ENCODE results near the gene MPP1. TPM values are rescaled to one million over a fixed set of nuclear protein-coding genes. Genes with fewer than 3 reads are reported as not detected.
A peak's percentile ranks its signal among the peaks of the same experiment; 100 is the strongest.

MPP1 gene
- total and polyA plus RNA-seq, 9 of the 15 experiments (the other 6 are each of a cell fraction or from before 2014, with no cell fraction given) = 227 to 395 (median 283) TPM

DNA sequence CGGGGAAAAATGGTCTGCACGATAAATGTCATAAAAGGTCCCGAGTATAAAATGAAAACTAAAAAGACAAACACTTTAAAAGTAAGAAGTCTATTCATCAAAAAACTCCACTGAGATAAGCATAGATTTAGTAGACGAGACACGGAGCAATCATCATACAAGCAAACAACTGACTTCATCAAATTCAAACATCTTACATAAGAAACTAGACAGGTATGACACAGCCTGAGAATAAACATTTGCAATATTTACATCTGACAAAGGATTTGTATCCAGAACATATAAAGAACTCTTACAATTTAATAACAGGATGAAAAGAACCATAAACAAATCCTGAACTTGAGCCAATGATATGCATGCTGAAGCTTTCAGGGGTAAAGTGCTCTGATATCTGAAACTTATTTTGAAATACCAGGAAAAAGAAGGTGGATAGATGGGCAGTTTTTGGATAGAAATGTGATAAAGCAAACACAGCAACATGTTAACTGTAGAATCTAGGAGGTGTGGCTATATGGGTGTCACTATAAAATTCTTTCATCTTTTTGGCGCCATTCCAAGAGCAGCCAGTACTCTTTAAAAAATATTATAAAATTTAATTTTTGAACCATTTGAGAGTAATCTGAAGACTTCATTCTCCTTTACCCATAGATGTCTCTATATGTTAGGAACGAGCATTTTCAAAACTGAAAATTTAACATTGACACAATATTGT, 12.0 kb downstream of the MPP1 start:
- H3K27ac ChIP-seq (ENCODE audit: extremely low read depth, low read depth, low read length) = no peak overlapping the region
- H3K9ac ChIP-seq (ENCODE audit: insufficient read depth in 1 of 2, low read depth in 2 of 2, low read length in 2 of 2) = no peak overlapping the region
- FAIRE-seq (no peak), DNase-seq (ENCODE audit: extremely low read depth in 1 of 4, low spot score in 3 of 4) (no peak), ATAC-seq (no peak)
- intact Hi-C loops (cut with micrococcal nuclease) (no loop called here), in situ Hi-C loops (cut with MboI) (no loop called here)
- ChIA-PET POLR2A (interaction anchor here (1.9 to 2.2 kb wide), 3 partner anchors 9 to 14 kb away, joined by 5 to 10 read pairs (median 8); no protein-coding TSS in a partner anchor), CTCF (ENCODE audit: low intra/inter-chr PET ratio) (no interaction called here)
- H3K36me3 ChIP-seq (ENCODE audit: control insufficient read depth, insufficient read depth, low read length) = peaks cover 89% of the 10 kb centered on the region
- no TSS peak for BruUV-seq (replicated peaks)
- H4K20me1 ChIP-seq (replicated peaks; ENCODE audit: control insufficient read depth, insufficient read depth, low read length) = peaks cover 5% of the 10 kb centered on the region; the same call in 1 of the 2 replicates
- no peaks in the 10 kb centered on the region for H3K27me3 ChIP-seq (ENCODE audit: control insufficient read depth in 2 of 2, insufficient read depth in 2 of 2, low read length in 2 of 2)
- no peaks in the 10 kb centered on the region for H3K9me3 ChIP-seq (replicated peaks; ENCODE audit: control insufficient read depth, insufficient read depth, low read depth, low read length)
- peaks cover 4% of the 10 kb centered on the region for H3K9me1 ChIP-seq (ENCODE audit: control insufficient read depth, insufficient read depth, low read length)
- no peak overlapping the region for H2AFZ ChIP-seq (ENCODE audit: low read depth, low read length)
- TF ChIP-seq POLR2H (tag; IDR thresholded peaks at IDR 0.05; ENCODE audit: low read depth) (0 out of 2 replicates have a peak, but pooled peaks have one; percentile 40), HEY1 (CRISPR knock-in tag; IDR thresholded peaks at IDR 0.05; ENCODE audit: borderline replicate concordance) (no peak), NFIX (CRISPR knock-in tag; IDR thresholded peaks at IDR 0.05; ENCODE audit: low read depth) (0 out of 2 replicates have a peak, but pooled peaks have one; percentile 27), NFIC (IDR thresholded peaks at IDR 0.05) (peak; percentile 85)
- no peak overlapping the region for H3K4me2 ChIP-seq (ENCODE audit: insufficient read depth, low read length)
- H3K4me1 ChIP-seq (replicated peaks in 1 of 2; ENCODE audit: control insufficient read depth in 2 of 2, insufficient read depth in 2 of 2, low read length in 2 of 2) = peaks cover 20 to 48% of the 10 kb centered on the region in 2 experiments; a peak in 4 of 5 replicates
- H3K79me2 ChIP-seq (ENCODE audit: control insufficient read depth, insufficient read depth, low read length) = peaks cover 99% of the 10 kb centered on the region
- 69% methylated on average over 7 of the region's 7 CpGs for WGBS (ENCODE audit: insufficient coverage, low coverage, missing lambda C conversion rate)
- H3K4me3 ChIP-seq = no peak overlapping the region

DNA sequence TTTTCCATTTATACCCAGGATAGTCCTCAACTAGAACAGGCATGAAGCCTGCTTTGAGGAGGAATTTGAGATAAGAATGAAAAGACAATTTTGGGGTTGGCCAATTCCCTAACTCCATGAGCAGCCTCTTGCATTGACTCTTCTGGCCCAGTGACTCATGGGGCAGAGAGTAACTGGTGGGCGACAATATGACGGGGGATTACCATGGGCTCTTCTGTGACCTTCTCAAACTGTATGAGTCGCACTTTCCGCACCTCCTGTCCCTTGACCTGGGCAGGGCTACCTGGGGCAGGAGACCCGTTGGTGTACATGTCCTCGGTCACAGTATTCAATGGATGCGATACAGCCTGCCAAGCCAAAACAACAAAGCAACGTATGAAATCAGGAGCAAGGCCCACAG, 13.3 kb downstream of the MPP1 start:
- H3K27me3 ChIP-seq (ENCODE audit: control insufficient read depth in 2 of 2, insufficient read depth in 2 of 2, low read length in 2 of 2) = no peaks in the 10 kb centered on the region
- peaks cover 5% of the 10 kb centered on the region; the same call in 1 of the 2 replicates for H4K20me1 ChIP-seq (replicated peaks; ENCODE audit: control insufficient read depth, insufficient read depth, low read length)
- H3K9me1 ChIP-seq (ENCODE audit: control insufficient read depth, insufficient read depth, low read length) = peaks cover 4% of the 10 kb centered on the region
- H3K9ac ChIP-seq (ENCODE audit: insufficient read depth in 1 of 2, low read depth in 2 of 2, low read length in 2 of 2) = no peak overlapping the region
- peaks cover 99% of the 10 kb centered on the region for H3K79me2 ChIP-seq (ENCODE audit: control insufficient read depth, insufficient read depth, low read length)
- no peak overlapping the region for H3K4me2 ChIP-seq (ENCODE audit: insufficient read depth, low read length)
- FAIRE-seq = no peak
- CTCF ChIA-PET (ENCODE audit: low intra/inter-chr PET ratio) = no interaction called here
- DNase-seq (ENCODE audit: extremely low read depth in 1 of 4, low spot score in 3 of 4) = peak in 1 of 4 experiments; percentile 41
- ATAC-seq = no peak
- POLR2A ChIA-PET = interaction anchor here (1.8 to 3.4 kb wide), 3 partner anchors 10 to 16 kb away, joined by 5 to 14 read pairs (median 12); no protein-coding TSS in a partner anchor
- no peak overlapping the region for H2AFZ ChIP-seq (ENCODE audit: low read depth, low read length)
- peak overlapping the region; percentile 12; the same call in 2 of the 3 replicates for H3K27ac ChIP-seq (ENCODE audit: extremely low read depth, low read depth, low read length)
- WGBS (ENCODE audit: insufficient coverage, low coverage, missing lambda C conversion rate) = 77% methylated on average over 8 of the region's 8 CpGs
- peaks cover 16 to 40% of the 10 kb centered on the region in 2 experiments; a peak in 4 of 5 replicates for H3K4me1 ChIP-seq (replicated peaks in 1 of 2; ENCODE audit: control insufficient read depth in 2 of 2, insufficient read depth in 2 of 2, low read length in 2 of 2)
- BruUV-seq (replicated peaks) = no TSS peak
- intact Hi-C loops (cut with micrococcal nuclease) = no loop called here
- H3K36me3 ChIP-seq (ENCODE audit: control insufficient read depth, insufficient read depth, low read length) = peaks cover 90% of the 10 kb centered on the region
- H3K4me3 ChIP-seq = no peak overlapping the region
- in situ Hi-C loops (cut with MboI) = no loop called here
- H3K9me3 ChIP-seq (replicated peaks; ENCODE audit: control insufficient read depth, insufficient read depth, low read depth, low read length) = no peaks in the 10 kb centered on the region
- TF ChIP-seq STAT5B (CRISPR knock-in tag; IDR thresholded peaks at IDR 0.05) = no peak
- TF ChIP-seq, protein P1, sequence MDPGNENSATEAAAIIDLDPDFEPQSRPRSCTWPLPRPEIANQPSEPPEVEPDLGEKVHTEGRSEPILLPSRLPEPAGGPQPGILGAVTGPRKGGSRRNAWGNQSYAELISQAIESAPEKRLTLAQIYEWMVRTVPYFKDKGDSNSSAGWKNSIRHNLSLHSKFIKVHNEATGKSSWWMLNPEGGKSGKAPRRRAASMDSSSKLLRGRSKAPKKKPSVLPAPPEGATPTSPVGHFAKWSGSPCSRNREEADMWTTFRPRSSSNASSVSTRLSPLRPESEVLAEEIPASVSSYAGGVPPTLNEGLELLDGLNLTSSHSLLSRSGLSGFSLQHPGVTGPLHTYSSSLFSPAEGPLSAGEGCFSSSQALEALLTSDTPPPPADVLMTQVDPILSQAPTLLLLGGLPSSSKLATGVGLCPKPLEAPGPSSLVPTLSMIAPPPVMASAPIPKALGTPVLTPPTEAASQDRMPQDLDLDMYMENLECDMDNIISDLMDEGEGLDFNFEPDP (CRISPR knock-in tag; IDR thresholded peaks at IDR 0.05) = no peak
- no peak for TF ChIP-seq MEF2D (tag; conservative IDR thresholded peaks at IDR 0.05; ENCODE audit: low read depth)
- TF ChIP-seq ZNF695 (CRISPR knock-in tag; IDR thresholded peaks at IDR 0.05) = no peak
- no peak for TF ChIP-seq MECOM (CRISPR knock-in tag; IDR thresholded peaks at IDR 0.05)
- TF ChIP-seq GATAD2B (IDR thresholded peaks at IDR 0.05; ENCODE audit: borderline replicate concordance) = no peak
- no peak for TF ChIP-seq ZNF785 (CRISPR knock-in tag; IDR thresholded peaks at IDR 0.05)
- no peak for TF ChIP-seq NCOA1 (IDR thresholded peaks at IDR 0.05; ENCODE audit: low read depth)
- no peak for TF ChIP-seq ARID1B (IDR thresholded peaks at IDR 0.05)
- TF ChIP-seq SMC3 (conservative IDR thresholded peaks at IDR 0.05; ENCODE audit: insufficient read depth, low read depth, low read length) = no peak
- TF ChIP-seq MAFF (IDR thresholded peaks at IDR 0.05; ENCODE audit: low read length) = no peak
